Astrocyte (in vitro differentiated cells and primary cell): ENCODE data around the gene STUB1. TPM values are rescaled to one million over a fixed set of nuclear protein-coding genes. Genes with fewer than 3 reads are reported as not detected.

Experiments used
- DNase-seq: peaks from one replicate; pipeline ENCODE4 v3.0.0-alpha.2; 2010; ENCODE audit warnings: low read depth
- FAIRE-seq: peaks from 2 replicates; lab custom pipeline; 2011; peaks lifted over from hg19 to GRCh38; lab: Jason Lieb, UNC
- H2AFZ ChIP-seq: 2 replicates; pipeline ENCODE4 v1.6.0; 2012; ENCODE audit warnings: low read depth, low read length, inconsistent platforms
- H3K27ac ChIP-seq: 2 replicates; pipeline ENCODE4 v1.5.1; 2011; ENCODE audit warnings: low read depth, low read length, inconsistent platforms
- H3K27me3 ChIP-seq: 2 replicates; pipeline ENCODE4 v1.6.0; 2011; ENCODE audit warnings: low read length, inconsistent platforms; ENCODE audit not compliant: insufficient read depth
- H3K36me3 ChIP-seq: 2 replicates; pipeline ENCODE4 v1.5.1; 2011; ENCODE audit warnings: low read length, inconsistent platforms; ENCODE audit not compliant: insufficient read depth
- H3K4me1 ChIP-seq: 2 replicates; pipeline ENCODE4 v1.5.1; 2011; ENCODE audit warnings: low read length, inconsistent platforms; ENCODE audit not compliant: insufficient read depth
- H3K4me2 ChIP-seq: 2 replicates; pipeline ENCODE4 v1.6.0; 2012; ENCODE audit warnings: low read length, inconsistent platforms
- H3K4me3 ChIP-seq: 2 replicates; pipeline ENCODE4 v1.5.1; 2011; ENCODE audit warnings: low read depth, mild to moderate bottlenecking, low read length, inconsistent platforms; ENCODE audit not compliant: insufficient read depth
- H3K79me2 ChIP-seq: 2 replicates; pipeline ENCODE4 v1.6.0; 2012; ENCODE audit warnings: mild to moderate bottlenecking, low read length, inconsistent platforms; ENCODE audit not compliant: insufficient read depth
- H3K9ac ChIP-seq: 2 replicates; pipeline ENCODE4 v1.6.0; 2012; ENCODE audit warnings: mild to moderate bottlenecking, low read length, inconsistent platforms
- H3K9me3 ChIP-seq: 2 replicates; pipeline ENCODE4 v1.5.1; 2012; ENCODE audit warnings: low read depth, mild to moderate bottlenecking, low read length, inconsistent platforms; ENCODE audit not compliant: insufficient read depth
- H4K20me1 ChIP-seq: 2 replicates; pipeline ENCODE4 v1.6.0; 2012; ENCODE audit warnings: low read length, inconsistent platforms; ENCODE audit not compliant: insufficient read depth
- H3K27ac Mint-ChIP-seq: one replicate; pipeline ENCODE4 v1.8.0; 2021; ENCODE audit warnings: mild to moderate bottlenecking, mixed read lengths; ENCODE audit not compliant: unreplicated experiment
- H3K27me3 Mint-ChIP-seq: one replicate; pipeline ENCODE4 v1.8.0; 2021; ENCODE audit warnings: low read depth, mixed read lengths; ENCODE audit not compliant: unreplicated experiment
- H3K36me3 Mint-ChIP-seq: one replicate; pipeline ENCODE4 v1.8.0; 2021; ENCODE audit warnings: low read depth, mixed read lengths; ENCODE audit not compliant: unreplicated experiment
- H3K4me1 Mint-ChIP-seq: one replicate; pipeline ENCODE4 v1.8.0; 2021; ENCODE audit warnings: low read depth, mixed read lengths; ENCODE audit not compliant: unreplicated experiment
- H3K4me3 Mint-ChIP-seq: one replicate; pipeline ENCODE4 v1.8.0; 2021; ENCODE audit warnings: mild to moderate bottlenecking, moderate library complexity, mixed read lengths; ENCODE audit not compliant: unreplicated experiment
- H3K9me3 Mint-ChIP-seq: one replicate; pipeline ENCODE4 v1.8.0; 2021; ENCODE audit warnings: mild to moderate bottlenecking, mixed read lengths; ENCODE audit not compliant: unreplicated experiment
- CTCF ChIP-seq: IDR thresholded peaks from 2 replicates; pipeline ENCODE4 v1.5.1; 2011; ENCODE audit warnings: low read depth, mild to moderate bottlenecking, inconsistent platforms, low read length, moderate library complexity; ENCODE audit not compliant: insufficient read depth
- EZH2 ChIP-seq: IDR thresholded peaks from 2 replicates; pipeline ENCODE4 v1.6.1; 2012; ENCODE audit warnings: mild to moderate bottlenecking, low read length, inconsistent platforms; ENCODE audit not compliant: insufficient read depth
- total RNA-seq: library from RNA; stranded (reverse); gene quantifications from 2 replicates; pipeline ENCODE4 v1.2.1, GENCODE V29; 2021

The STUB1 gene
- total RNA-seq, 1 donor from 2014 or later, result 140 TPM

GRCh38 chr16:642189-643049, 37.8 kb upstream of the STUB1 start:
- FAIRE-seq, result no peak
- no peaks in the 10 kb centered on the region for H4K20me1 ChIP-seq
- no peak for TF ChIP-seq EZH2
- TF ChIP-seq CTCF, result no peak
- H3K4me1 ChIP-seq, result peaks cover 6% of the 10 kb centered on the region
- H3K4me1 Mint-ChIP-seq, result no peaks in the 10 kb centered on the region
- no peak overlapping the region for H3K27ac Mint-ChIP-seq
- no peak for DNase-seq
- no peaks in the 10 kb centered on the region for H3K36me3 ChIP-seq
- no peaks in the 10 kb centered on the region for H3K27me3 Mint-ChIP-seq
- no peaks in the 10 kb centered on the region for H3K9me3 ChIP-seq
- no peaks in the 10 kb centered on the region for H3K9me3 Mint-ChIP-seq
- H3K4me2 ChIP-seq, result peak overlapping the region; percentile 86
- H3K4me3 Mint-ChIP-seq, result peak overlapping the region; percentile 76
- H3K4me3 ChIP-seq, result peak overlapping the region; percentile 52
- no peak overlapping the region for H3K27ac ChIP-seq
- peak overlapping the region; percentile 67 for H3K9ac ChIP-seq
- peak overlapping the region; percentile 71 for H2AFZ ChIP-seq
- H3K27me3 ChIP-seq, result no peaks in the 10 kb centered on the region
- H3K36me3 Mint-ChIP-seq, result no peaks in the 10 kb centered on the region
- H3K79me2 ChIP-seq, result no peaks in the 10 kb centered on the region

DNA sequence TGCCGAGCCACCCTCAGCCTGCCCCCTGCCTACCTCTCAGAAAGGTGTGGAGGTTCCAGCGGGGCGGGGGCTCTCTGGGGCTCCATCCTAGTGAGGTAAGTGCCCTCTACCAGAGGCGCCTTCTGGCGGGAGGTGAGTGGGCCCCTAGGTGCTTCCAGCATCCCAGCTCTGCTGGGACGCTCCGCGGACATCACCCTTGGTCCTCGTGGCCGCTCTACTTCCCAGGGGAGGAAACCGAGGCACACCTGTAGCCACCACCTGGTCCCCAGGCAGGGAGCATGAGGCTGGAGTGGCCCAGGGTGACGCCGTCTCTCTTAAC, 37.2 kb upstream of the STUB1 start:
- Histone ChIP-seq H2AFZ (no peak overlapping the region), H4K20me1 (no peaks in the 10 kb centered on the region), H3K27ac (no peak overlapping the region), H3K36me3 (no peaks in the 10 kb centered on the region), H3K79me2 (peaks cover 3% of the 10 kb centered on the region), H3K9me3 (no peaks in the 10 kb centered on the region), H3K27me3 (no peaks in the 10 kb centered on the region), H3K4me3 (no peak overlapping the region), H3K4me1 (peaks cover 5% of the 10 kb centered on the region), H3K4me2 (peak overlapping the region; percentile 86), H3K9ac (no peak overlapping the region)
- no peaks in the 10 kb centered on the region for H3K9me3 Mint-ChIP-seq
- no peaks in the 10 kb centered on the region for H3K4me1 Mint-ChIP-seq
- H3K4me3 Mint-ChIP-seq, result peak overlapping the region; percentile 76
- TF ChIP-seq EZH2 (no peak), CTCF (no peak)
- H3K36me3 Mint-ChIP-seq, result no peaks in the 10 kb centered on the region
- FAIRE-seq, result no peak
- DNase-seq, result no peak
- no peaks in the 10 kb centered on the region for H3K27me3 Mint-ChIP-seq
- no peak overlapping the region for H3K27ac Mint-ChIP-seq

GRCh38 chr16:644556-644955, 35.7 kb upstream of the STUB1 start:
- Mint-ChIP-seq H3K9me3 (no peaks in the 10 kb centered on the region), H3K4me3 (peak overlapping the region; percentile 57), H3K27me3 (no peaks in the 10 kb centered on the region), H3K36me3 (no peaks in the 10 kb centered on the region), H3K4me1 (no peaks in the 10 kb centered on the region), H3K27ac (no peak overlapping the region)
- Histone ChIP-seq H3K36me3 (no peaks in the 10 kb centered on the region), H3K27ac (no peak overlapping the region), H3K4me1 (peaks cover 14% of the 10 kb centered on the region), H3K4me2 (no peak overlapping the region), H2AFZ (no peak overlapping the region), H4K20me1 (no peaks in the 10 kb centered on the region), H3K79me2 (peaks cover 8% of the 10 kb centered on the region), H3K9me3 (no peaks in the 10 kb centered on the region), H3K27me3 (no peaks in the 10 kb centered on the region), H3K9ac (no peak overlapping the region), H3K4me3 (no peak overlapping the region)
- DNase-seq (no peak), FAIRE-seq (no peak)
- TF ChIP-seq CTCF (no peak), EZH2 (no peak)
